GM21786 (cell line): Measurements from ENCODE around the gene NDST1.

Experiments
- ATAC-seq: cut with Tn5 transposase; IDR thresholded peaks from one replicate; pipeline ENCODE4 v1.9.1; 2021; ENCODE audit not compliant: unreplicated experiment

The NDST1 gene

DNA sequence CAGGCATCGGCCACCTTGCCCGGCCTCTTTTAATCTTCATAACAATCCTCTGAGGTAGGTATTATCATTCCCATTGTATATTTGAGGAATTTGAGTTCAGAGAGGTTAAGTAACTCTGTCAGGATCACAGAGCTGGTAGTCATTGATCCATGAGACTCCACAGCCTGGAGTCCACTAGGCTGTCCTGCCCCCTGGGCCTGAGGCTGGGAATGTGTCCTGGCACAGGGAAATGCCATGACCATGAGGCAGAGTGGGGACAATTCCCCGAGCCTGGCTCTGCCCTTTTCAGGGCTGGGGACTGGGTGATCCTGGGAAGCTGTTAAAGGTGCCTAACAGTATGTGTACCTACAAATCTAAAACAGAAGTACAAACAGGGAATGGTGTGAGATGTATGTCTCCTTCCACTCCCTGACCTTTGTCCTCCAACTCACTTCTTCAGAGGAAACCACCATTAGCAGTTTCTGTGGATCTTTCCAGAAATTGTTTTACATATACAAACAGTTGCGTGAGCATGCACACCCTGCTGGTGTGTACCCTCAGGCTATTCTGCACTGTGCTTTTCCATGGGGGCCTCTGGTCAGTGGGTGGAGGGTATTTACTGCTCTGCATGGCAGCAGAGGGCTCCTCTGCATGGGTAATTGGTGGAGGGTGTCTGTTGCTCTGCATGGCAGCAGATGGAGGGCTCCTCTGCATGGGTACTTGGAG, 53.8 kb downstream of the NDST1 start:
- ATAC-seq, result no peak

GRCh38 chr5:150562832-150563231, 54.9 kb downstream of the NDST1 start:
- ATAC-seq, result no peak

DNA sequence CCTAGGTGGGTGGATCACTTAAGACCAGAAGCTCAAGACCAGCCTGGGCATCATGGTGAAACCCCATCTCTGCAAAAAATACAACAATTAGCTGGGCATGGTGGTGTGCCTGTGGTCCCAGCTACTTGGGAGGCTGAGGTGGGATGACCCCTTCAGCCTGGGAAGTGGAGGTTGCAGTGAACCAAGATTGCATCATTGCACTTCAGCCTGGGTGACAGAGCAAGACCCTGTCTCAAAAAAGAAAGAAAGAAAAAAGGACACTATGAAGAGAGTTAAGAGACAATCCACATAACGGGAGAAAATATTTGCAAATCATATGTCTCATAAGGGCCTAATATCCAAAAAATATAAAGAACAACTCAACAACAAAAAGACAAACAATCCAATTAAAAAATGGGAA, 57.9 kb downstream of the NDST1 start:
- no peak for ATAC-seq

DNA sequence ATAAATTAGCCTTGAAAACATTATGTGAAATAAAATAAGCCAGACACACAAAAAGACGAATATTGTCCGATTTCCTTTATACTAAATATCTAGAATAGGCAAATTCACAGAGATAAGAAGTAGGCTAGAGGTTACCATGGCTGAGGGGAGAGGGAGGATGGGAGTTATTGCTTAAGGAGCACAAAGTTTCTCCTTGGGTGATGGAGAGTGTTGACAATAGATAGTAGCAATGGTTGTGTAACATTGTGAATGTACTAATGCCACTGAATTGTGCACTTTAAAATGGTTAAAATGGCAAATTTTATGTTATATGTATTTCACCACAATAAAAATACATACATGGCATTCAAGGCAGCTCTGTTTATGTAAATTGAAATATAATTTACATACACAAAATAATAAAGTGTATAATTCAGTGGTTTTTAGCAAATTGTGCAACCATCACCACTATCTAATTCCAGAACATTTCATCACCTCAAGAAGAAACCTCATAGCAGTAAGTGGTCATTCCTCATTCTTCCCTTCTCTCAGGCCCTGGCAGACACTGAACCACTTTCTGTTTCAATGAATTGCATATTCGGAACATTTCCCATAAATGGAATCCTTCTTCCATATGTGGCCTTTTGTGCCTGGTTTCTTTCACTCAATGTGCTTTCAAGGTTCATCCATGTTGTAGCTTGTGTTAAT, 59.2 kb downstream of the NDST1 start:
- no peak for ATAC-seq

DNA sequence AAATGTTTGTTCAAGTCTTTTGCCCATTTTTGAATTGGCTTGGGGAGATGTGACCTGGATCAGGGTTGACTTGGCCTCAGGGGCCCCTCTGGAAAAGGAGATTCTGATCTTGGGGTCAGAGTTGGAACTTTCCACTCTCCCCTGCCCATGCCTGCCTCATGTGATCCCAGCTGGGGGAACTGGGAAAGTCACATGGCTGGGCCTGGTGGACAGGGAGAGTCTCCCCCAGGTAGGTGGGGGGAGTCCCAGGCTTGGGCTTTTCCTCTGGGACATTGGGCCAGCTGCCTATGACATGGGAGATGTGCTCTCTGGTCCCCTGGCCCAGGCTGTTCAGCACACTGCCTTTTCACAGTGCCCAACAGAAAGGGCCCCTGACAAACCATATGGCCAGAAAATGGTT, 60.7 kb downstream of the NDST1 start:
- no peak for ATAC-seq

DNA sequence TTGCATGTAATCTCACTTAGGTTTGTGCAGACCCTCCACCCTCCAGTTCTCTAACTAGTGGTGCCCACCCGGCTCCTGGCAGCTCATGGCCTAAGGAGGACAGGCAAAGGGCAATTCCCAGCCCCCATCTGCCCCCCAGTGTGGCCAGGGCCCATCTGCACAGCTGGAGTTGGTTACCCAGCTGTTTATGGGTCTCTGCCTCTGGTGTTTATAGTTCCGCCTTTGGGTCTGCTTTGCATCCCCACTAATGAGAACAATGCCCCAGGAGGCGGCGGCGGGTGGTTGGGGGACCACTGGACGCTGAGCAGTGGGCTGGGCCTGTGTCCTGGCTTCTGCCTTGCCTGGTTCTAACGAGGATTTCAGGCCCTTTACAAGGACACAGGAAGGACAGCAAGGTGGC, 62.4 kb downstream of the NDST1 start:
- no peak for ATAC-seq

GRCh38 chr5:150571836-150572235, 63.9 kb downstream of the NDST1 start:
- ATAC-seq, result no peak

DNA sequence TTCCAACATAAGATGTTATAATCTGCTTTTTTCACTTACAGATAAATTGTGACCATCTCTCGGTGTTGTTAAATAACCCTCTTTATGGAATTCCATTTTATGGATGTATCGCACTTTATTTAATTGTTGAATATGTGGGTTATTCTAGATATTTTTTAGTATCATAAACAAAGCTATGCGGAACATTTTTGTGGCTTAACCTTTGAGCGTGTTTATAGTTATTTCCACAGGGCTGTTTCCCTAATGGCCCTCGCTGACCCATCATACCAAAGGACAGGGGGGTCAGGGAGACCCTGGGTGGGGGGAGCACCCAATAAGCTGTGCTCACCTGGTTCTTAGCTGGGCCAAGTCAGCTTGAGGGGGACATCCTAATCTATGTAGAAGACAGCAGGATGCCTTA, 65.3 kb downstream of the NDST1 start:
- no peak for ATAC-seq

GRCh38 chr5:150573867-150574817, 66.2 kb downstream of the NDST1 start:
- no peak for ATAC-seq

DNA sequence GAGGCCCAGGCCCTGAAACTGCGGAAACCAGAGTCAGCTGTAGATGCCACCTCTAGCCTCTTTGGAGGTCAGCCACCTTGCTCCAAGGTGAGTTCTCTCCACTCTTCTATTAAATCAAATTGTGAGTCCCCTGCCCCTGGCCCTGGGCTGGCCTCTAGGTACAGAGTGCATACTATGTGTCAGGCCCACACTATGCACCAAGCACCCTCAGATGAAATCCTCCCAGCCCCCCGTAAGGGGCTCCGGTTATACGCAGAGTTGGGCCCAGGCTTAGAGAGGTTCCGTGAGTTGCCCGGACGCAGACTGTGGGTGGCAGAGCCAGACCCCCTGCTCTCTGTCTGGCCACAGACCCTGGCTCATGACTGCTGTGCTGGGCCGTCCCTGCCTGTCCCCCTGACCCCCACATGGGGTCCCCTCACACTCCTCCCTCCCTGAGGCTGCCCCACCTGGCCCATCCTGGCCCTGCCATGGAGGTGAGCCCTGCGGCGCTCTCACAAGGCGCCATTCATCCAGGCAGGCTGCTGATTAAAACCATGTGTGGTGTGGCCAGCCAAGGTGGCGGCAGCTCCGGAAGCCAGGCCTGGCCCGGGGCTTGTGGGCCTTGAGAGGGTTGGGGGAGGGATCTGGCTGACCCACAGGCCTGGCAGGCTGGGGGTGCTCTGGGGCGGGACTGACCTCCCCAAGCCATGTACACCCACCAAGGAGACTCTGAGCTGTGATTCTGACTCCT, 67.1 kb downstream of the NDST1 start:
- ATAC-seq, result no peak

DNA sequence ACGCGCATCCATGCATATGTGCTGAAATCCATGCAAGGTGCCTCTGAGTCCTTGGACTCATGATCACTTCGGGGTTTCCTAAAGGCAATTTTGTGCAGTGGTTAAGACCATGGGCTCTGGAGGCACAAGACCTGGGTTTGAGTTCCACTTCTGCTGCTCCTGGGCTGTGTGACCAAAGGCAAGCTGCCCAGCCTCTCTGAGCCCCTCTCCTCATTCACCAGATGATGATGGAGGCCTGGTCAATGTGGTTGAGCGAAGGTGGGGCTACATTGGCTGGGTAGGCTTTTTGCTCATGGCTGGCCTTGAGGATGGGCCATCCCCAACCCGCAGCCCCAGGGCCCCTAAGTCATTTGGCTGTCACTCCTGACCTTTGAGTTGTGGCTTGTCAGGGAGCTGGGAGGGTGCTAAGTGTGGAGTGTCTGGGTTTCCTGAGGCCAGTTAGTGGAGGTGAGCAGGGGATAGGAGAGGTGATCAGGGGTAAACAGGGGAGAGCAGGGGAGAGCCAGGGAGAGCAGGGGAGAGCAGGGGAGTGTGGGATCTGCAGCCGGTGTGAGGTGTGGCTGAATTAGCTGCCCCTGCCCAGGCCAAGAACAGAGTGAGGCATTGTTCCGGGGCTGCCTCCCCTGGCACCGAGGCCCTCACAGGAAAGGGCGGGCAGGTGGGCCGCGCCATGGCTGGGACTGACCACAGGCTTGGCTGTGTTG, 68.0 kb downstream of the NDST1 start:
- ATAC-seq, result no peak

DNA sequence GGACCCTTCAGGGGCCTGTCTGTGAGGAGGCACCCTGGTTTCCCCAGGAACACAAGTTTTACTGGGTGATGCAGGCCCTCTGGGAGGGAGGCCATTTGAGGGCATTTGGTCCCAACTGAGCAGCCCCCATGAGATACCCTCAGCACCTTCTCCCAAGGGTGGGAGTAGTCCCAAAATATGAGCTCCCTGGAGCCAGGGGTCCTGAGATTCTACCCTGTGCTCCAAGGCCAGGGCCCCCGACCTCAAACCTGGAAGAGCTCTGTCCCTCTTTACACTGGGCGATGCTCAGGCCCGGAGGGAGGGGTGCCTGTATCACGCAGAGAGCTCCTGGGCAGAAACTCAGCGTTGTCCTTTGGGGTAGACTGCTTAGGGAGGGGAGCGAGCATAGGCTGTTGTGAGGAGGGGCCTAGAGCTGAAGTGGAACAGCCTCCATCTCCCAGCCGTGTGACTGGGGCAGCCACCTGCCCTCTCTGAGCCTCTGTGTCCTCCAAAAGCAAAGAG, 68.6 kb downstream of the NDST1 start:
- ATAC-seq, result no peak

- ATAC-seq, result no peak
These were observed 69.6 kb downstream of the NDST1 start for GRCh38 chr5:150577378-150578139.

DNA sequence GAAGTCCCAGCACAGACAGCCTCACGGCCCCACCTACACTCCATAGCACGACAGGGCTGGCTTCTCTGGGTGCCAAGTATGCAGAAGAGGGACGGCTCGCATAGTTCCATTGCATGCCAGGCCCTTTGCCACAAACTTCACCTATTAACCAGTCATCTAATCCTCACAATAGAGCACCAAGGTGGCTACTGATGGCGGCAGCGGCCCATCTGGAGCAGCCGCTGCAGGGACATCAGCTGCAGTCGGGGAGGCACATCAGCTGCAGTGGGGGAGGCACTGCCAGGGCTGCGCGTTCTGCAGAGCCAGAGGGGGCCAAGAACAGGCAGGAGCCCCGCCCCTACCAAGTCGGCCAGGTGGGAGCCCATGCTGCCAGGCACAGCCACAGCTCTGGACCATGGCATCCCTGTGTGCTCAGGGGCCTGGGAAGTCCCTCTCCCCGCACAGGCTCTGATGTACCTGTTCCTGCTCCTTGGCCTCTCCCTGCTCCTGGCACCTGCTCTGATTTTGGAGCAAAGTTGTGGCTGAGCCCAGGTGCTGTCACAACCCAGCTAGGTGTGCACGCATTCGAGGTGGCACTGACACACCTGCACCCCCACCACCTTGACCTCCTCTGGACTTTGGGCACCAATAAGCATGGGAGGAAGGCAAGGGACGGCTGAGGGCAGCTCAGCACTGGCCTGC, 71.0 kb downstream of the NDST1 start:
- ATAC-seq, result no peak

DNA sequence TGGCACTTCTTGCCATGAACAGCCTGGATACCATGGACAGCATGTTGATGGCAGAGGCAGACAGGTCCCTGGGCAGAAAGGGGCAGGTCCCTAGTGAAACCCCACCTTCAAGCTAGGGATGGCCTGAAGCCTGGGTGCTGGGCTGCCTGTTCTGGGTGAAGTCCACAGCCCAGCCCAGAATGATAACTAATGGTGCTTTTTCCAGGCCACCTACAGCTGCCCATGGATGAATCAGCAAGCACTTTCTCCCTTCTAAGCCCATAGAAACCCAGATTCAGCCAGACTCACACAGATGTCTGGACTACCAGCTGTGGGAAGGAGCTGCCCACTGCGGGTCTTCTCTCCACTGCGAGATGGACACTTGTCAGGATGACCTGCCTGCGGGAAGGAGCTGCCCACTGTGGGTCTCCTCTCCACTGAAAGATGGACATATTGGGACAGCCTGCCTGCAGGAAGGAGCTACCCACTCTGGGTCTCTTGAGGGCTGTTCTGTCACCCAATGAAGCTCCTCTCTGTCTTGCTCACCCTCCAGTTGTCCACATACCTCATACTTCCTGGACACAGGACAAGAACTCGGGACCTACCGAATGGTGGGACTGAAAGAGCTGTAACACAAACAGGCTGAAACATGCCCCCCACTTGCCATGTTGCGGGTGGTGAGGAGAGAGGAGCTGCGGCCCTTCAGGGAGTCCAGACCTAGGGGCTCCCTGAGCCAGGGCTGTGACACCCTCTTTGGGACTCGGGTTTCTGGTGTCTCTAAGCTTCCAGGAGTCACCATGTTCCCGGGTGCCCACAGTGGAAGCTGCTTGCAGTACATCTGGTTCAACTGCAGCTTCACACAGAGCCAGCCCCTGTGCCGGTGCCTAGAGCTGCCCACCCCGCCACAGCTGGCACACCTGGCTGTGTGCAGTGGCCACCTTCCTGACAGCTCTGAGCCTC, 71.8 kb downstream of the NDST1 start:
- ATAC-seq, result no peak

DNA sequence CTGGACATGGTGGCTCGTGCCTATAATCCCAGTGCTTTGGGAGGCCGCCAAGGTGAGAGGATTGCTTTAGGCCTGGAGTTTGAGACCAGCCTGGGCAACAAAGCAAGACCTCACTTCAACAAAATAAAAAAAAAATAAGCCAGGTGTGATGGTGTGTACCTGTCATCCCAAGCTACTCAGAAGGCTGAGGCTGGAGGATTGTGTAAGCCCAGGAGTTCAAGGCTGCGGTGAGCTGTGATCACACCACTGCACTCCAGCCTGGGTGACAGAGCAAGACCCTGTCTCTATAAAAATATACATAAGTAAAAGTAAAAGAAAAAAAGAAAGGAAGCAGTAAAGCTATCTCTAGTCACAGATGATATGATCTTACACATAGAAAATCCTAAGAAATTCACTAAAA, 73.0 kb downstream of the NDST1 start:
- ATAC-seq, result no peak

GRCh38 chr5:150582241-150583109, 74.5 kb downstream of the NDST1 start:
- ATAC-seq, result no peak
